Right renal pelvis (tissue), 4 donors: ENCODE results near the gene SLITRK1. TPM values are rescaled to one million over a fixed set of nuclear protein-coding genes. Genes with fewer than 3 reads are reported as not detected.

Experiments
- DNase-seq, 4 donors: peaks; one replicate each; pipeline ENCODE4 v3.0.0-alpha.2; 2013; ENCODE audit warnings: low read depth in 4 of 4, low spot score in 3 of 4, missing footprints in 1 of 4
- polyA plus RNA-seq, 4 donors: library from polyadenylated mRNA; unstranded; fragments of 120-200 nt; gene quantifications; one replicate each; pipeline ENCODE4 v1.2.1, GENCODE V29; 2013; ENCODE audit not compliant: insufficient read length in 4 of 4

SLITRK1 gene, protein sequence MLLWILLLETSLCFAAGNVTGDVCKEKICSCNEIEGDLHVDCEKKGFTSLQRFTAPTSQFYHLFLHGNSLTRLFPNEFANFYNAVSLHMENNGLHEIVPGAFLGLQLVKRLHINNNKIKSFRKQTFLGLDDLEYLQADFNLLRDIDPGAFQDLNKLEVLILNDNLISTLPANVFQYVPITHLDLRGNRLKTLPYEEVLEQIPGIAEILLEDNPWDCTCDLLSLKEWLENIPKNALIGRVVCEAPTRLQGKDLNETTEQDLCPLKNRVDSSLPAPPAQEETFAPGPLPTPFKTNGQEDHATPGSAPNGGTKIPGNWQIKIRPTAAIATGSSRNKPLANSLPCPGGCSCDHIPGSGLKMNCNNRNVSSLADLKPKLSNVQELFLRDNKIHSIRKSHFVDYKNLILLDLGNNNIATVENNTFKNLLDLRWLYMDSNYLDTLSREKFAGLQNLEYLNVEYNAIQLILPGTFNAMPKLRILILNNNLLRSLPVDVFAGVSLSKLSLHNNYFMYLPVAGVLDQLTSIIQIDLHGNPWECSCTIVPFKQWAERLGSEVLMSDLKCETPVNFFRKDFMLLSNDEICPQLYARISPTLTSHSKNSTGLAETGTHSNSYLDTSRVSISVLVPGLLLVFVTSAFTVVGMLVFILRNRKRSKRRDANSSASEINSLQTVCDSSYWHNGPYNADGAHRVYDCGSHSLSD
- polyA plus RNA-seq = under 1 TPM; 0.12 to 0.40 (median 0.35) TPM

DNA sequence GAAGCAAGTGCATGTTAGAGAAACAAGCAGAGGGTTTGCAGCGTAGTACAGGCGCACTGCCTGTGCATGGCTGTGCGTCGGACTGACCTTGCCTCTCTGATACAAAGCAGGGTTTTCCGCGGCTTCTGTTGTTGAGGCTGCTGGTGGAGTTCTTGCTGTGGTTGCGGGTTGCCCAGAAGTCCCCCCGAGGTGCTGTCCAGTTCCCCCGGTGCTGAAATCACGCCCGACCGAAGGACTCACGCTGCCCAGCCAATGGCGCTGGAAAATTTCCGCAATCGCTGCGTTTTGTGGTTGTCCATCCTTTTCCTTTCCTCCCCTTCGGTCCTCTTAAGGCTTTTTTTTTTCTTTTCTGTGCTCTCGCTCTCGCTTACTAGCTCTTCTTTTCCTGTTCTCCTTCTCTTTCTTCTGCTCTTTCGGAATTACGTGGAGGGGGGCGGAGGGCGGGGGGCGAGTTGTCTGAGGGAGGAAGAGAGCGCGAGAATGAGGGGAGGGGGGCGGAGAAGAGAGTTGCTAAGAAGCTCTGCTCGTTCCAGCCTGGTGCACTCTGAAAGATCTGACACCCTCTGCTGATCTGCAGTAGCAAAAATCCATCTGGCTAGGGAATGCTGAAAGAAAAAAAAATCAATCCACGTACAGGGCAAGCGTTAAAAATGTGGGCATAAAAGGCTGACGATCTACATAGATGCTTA, at the start of gene SLITRK1:
SLITRK1 (minus strand) TSS at position 558 of the 689 bp plus-strand sequence. CDS start 967 bp downstream, outside the sequence.
- peak; percentile 68 to 75 (median 70) for DNase-seq

- no peak for DNase-seq
Observed at GRCh38 chr13:83929157-83929556, 46.9 kb upstream of the SLITRK1 start.

- no peak for DNase-seq
Observed at GRCh38 chr13:83919775-83920174, 37.5 kb upstream of the SLITRK1 start.

DNA sequence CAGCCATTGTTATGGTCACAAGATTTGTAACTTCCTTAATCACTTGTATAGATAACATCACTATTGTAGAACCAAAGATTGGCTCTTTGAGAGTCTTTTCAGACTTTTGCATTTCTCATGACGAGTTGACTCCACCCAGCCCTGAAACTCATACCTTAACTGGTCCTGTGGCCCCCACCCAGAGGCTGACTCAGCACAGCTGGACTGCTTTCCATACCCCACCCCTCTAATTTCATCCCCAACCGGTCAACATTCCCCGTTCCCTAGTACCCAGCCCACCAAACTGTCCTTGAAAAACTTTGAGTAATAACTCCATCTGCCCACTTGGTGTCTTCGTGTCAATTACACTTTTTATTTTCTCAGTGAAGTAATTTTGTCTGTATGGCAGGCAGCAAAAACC, 32.1 kb upstream of the SLITRK1 start:
- DNase-seq = no peak

GRCh38 chr13:83907196-83907989, 25.1 kb upstream of the SLITRK1 start:
- DNase-seq = no peak

- no peak for DNase-seq
Observed at GRCh38 chr13:83906240-83906820, 24.1 kb upstream of the SLITRK1 start.

GRCh38 chr13:83905641-83906040, 23.4 kb upstream of the SLITRK1 start:
- DNase-seq = no peak

DNA sequence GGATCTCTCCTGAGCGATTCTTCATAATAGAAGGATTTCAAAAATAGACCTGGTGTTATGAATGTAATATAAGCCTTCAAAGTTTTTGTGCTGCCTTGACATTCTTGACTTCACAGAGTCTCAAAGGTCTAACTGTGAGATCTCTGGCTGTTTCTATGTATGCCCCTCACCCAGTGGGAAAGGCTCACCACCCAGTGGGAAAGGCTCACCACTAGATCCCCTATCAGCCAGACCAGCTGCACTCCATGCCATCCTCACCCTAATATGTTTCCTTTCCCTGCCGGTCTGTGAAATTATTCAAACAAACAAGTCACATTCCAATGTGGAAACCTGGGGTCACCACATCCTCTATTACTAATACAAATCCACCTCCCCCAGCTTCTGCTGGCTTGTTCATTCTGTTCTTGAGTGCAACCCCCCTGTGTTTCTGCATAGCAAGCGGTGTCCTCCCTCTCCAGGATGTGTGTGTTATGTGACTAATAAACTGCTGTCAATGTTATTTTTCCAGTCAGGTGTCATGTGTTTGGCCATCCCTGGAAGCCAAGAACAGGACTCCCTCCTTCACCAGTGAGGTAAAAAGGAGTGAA, 13.8 kb upstream of the SLITRK1 start:
- no peak for DNase-seq

- DNase-seq = no peak
Observed at GRCh38 chr13:83890358-83890757, 8.1 kb upstream of the SLITRK1 start.

- DNase-seq = no peak
Observed at GRCh38 chr13:83884141-83884540, 1.9 kb upstream of the SLITRK1 start.

DNA sequence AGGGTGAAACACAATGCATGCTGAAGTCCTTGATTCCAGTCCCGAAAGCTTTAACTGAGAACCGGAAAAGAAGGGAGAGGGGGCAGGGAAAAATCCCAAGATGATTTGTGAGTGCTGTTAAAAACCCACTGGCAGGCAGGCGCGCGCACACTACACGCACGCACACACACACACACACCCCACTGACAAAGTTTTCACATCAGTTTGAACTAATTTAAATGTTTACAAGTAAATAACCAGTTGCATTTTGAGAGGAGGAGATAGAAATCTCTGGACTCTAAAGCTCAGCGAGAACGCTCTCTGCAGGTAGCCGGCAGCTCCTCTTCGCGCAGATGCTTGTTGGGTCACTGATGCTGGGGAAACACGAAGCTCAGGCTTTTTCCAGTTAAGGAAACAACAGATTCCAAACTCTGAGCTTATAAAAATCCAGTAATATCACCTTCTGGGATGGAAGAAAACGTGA, 818 bp upstream of the SLITRK1 start:
- no peak for DNase-seq

- DNase-seq = no peak
Observed at GRCh38 chr13:83882606-83882959, 309 bp upstream of the SLITRK1 start.

DNA sequence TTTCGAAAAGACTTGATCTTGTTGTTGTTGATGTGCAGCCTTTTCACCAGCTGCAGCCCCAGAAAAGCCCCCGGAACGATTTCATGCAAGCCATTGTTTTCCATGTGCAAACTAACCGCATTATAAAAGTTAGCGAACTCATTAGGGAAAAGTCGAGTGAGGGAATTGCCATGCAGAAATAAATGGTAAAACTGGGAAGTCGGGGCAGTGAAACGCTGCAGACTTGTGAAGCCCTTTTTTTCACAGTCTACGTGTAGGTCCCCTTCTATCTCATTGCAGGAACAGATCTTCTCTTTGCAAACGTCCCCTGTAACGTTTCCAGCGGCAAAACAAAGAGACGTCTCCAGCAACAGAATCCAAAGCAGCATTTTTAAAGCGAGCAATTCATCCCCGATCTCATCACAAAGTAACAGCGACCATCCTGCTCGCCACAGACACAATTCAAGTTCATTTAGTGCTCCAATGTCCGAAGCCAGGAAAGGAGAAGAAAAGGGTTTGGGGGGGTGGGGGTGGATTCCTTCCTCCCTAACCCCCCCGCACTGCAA, 1.1 kb downstream of the SLITRK1 start:
- no peak for DNase-seq

DNA sequence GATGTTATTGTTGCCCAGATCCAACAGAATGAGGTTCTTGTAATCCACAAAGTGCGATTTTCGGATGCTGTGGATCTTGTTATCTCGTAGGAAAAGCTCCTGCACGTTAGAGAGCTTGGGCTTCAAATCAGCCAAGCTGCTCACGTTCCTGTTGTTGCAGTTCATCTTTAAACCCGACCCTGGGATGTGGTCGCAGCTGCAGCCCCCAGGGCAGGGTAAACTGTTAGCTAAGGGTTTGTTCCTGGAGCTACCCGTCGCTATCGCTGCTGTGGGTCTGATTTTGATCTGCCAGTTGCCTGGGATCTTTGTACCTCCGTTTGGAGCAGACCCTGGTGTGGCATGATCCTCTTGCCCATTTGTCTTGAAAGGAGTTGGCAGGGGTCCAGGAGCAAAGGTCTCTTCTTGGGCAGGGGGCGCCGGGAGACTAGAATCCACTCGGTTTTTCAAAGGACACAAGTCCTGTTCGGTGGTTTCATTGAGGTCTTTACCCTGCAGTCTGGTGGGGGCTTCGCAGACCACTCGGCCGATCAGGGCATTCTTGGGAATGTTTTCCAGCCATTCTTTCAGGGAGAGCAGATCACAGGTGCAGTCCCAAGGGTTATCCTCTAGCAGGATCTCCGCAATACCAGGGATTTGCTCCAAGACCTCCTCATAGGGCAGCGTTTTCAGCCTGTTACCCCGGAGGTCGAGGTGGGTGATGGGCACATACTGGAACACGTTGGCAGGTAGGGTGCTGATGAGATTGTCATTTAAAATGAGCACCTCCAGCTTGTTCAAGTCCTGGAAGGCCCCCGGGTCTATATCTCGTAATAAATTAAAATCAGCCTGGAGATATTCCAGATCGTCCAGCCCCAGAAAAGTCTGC, 1.8 kb downstream of the SLITRK1 start:
- no peak for DNase-seq

DNA sequence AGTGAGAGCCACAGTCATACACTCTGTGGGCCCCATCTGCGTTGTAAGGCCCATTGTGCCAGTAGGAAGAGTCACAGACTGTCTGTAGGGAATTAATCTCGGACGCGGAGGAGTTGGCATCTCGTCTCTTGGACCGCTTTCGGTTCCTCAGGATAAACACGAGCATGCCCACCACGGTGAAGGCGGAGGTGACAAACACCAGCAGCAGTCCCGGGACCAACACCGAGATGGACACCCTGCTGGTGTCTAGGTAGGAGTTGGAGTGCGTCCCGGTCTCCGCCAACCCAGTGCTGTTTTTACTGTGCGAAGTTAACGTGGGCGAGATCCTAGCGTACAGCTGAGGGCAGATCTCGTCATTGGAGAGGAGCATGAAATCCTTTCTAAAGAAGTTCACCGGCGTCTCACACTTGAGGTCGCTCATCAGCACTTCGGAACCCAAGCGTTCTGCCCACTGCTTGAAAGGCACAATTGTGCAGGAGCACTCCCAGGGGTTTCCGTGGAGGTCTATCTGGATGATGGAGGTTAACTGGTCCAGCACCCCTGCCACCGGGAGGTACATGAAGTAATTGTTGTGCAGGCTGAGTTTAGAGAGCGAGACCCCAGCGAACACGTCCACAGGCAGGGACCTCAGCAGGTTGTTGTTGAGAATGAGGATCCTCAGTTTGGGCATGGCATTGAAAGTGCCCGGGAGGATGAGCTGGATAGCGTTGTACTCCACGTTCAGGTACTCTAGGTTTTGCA, 2.7 kb downstream of the SLITRK1 start:
- no peak for DNase-seq

DNA sequence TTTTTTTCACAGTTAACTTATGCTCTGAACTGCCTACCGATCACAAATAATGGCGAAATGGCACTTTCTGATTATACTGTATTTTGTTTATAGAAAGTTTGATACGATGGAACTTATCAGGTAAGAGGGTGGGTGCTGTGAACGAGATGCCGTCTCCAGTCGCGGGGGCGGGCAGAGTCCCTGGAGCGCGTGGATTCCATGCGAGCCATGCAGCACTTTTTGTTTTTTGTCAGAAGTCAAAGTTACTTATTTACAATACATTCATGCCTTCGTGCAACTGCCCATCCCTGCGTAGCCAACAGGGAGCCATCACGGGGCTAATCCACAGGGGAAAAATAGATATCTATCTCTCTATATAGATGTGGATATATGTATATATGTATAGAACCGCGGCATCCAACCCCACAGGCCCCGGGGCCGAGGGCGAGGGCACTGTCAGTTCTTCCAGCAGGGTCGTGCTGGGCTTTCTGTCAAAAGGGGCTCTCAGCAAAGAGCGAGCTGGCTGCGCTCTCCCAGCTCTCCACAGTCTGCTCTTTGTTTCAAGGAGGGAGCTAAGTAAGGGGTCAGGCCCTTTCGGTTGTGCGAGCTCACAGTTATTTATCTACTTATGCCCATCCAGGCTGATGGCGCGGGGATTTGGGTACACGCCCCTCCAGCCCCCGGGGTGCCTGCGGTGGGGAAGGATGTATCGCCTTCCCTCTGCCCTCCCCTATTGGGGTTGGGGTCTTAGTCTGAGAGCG, 3.4 kb downstream of the SLITRK1 start:
- no peak for DNase-seq
